HPDE6-E6E7 (cell line): Measurements from ENCODE around the gene OR52B6.
A peak's percentile ranks its signal among the peaks of the same experiment; 100 is the strongest.
"Not testable (repeated sequence)": the region's sequence is repeated elsewhere in the genome, so short reads cannot be mapped to it uniquely, and the experiment has no call there.

Experiments
- DNase-seq: peaks from one replicate; pipeline ENCODE4 v3.0.0; 2011; ENCODE audit warnings: missing footprints; ENCODE audit errors: extremely low spot score

OR52B6 gene

GRCh38 chr11:5596607-5597201, 16.0 kb downstream of the OR52B6 start, which contains the start of gene TRIM6:
Gene TRIM6, plus strand, starts transcription at chr11:5596637. Its CDS starts 261 bp downstream, at chr11:5596898.
- peak; percentile 15 for DNase-seq

- DNase-seq = no peak
Measured at GRCh38 chr11:5597953-5598352, 17.3 kb downstream of the OR52B6 start.

GRCh38 chr11:5600374-5600851, 19.7 kb downstream of the OR52B6 start:
- DNase-seq = peak; percentile 25

DNA sequence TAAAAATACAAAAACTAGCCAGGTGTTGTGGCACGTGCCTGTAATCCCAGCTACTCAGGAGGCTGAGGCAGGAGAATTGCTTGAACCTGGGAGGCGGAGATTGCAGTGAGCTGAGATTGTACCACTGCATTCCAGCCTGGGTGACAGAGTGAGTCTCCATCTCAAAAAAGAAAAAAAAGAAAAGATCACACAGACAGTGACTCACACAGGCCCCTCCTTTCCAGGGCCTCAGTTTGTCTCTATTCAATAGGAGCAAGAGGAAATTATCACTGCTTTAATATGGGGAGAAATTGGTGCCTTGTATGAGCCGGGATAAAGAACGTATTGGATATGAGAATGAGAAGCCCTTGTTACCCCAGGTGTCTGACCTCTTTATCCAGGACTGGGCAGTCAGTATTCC, 22.1 kb downstream of the OR52B6 start:
- not testable (repeated sequence) for DNase-seq

- no peak for DNase-seq
Measured at GRCh38 chr11:5603326-5603725, 22.6 kb downstream of the OR52B6 start.

DNA sequence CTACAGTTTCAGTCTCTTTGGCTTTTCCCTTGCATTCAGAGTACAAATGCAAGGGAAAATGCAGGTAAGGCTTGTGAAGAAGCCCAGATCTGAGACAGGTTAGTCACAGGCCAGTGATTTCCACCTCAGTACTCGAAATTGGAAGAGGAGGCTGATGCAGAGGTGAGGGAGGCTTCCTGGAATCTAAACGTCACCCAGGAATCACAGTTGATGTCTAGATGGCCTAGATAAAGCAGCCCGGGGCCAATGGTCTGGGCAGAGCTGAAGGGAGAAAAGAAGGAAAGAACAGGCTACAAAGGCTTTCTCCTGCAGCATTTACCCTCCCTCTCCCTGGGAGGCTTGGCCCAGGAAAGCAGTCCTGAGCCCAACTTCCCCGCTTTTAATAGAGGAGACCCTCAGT, 24.2 kb downstream of the OR52B6 start:
- DNase-seq = no peak

- DNase-seq = no peak
Measured at GRCh38 chr11:5605849-5606248, 25.2 kb downstream of the OR52B6 start.

DNA sequence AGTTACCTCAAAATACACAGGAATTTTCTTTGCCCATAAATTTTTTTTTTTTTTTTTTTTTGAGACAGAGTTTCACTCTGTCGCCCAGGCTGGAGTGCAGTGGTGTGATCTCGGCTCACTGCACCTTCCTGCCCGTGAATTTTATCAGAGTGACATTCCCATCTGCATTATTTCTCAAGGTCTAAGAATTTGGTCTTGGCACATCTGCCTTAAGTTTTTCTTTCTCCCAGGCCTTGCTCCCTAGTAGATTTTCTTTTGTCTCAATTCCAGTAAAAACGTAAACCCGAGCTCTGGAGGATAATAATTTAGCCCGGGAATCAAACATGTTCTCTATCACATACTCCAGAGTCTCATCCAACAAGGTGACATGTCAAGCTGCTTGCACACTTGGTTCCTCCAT, 28.1 kb downstream of the OR52B6 start:
- no peak for DNase-seq

- no peak for DNase-seq
Measured at GRCh38 chr11:5610446-5610845, 29.8 kb downstream of the OR52B6 start.

DNA sequence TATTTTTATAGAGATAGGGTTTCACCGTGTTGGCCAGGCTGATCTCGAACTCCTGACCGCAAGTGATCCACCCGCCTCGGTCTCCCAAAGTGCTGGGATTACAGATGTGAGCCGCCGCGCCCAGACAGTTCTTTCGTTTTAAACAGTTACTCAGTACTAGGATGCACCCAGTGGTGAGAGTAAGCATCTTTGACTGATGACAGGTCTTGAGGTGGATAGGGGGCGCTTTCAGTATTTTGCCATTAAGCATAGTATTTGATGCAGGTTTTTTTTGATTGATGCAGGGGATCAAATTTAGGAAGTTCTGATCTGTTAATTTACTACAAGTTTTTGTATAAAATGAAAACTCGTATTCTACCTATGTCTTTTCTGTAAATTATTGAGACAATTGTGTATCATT, 30.9 kb downstream of the OR52B6 start:
- DNase-seq = no peak

GRCh38 chr11:5618807-5619206, 38.1 kb downstream of the OR52B6 start:
- peak; percentile 42 for DNase-seq

DNA sequence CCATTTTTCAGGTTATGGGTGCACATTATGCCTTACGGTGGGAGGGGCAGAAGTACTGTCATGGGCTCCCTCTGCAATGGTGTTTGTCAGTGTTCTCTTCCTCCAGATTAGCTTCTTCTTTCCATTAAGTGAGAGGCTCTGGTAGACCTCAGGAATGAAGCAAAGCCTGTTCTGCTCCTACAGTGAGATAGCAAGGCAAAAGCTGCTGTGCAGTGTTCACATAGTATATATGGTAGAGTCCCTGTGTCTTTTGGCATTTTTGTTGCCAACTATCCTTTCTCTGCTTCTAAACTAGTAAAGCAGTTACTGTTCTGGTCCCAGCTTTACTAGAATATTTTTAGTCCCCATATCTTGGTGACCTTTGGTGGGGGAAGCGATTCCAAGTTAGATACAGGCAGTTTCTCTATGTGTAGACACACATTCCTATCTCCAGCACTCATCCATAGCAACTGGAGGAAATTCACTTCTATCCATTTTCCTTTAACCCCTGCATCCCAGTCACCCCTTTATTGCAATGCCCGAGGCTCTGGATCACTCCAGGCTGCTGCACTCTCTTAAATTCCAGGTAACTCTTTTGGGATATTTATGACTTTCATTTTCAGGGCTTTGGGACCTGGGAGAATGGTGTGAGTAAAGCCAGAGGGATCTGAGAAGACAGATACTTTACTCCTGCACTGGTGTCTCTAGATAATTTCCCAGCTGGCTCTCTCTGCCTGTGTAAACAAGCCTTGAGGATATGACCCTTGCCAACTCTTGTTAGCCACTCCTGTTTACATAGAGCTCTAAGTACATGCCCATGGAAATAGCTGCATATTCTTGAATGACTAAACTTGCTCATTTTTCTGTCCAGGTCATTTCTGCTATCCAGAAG, 40.2 kb downstream of the OR52B6 start:
- DNase-seq = peak; percentile 69

- no peak for DNase-seq
Measured at GRCh38 chr11:5621580-5621979, 40.9 kb downstream of the OR52B6 start.

GRCh38 chr11:5622802-5623201, 42.1 kb downstream of the OR52B6 start:
- no peak for DNase-seq

DNA sequence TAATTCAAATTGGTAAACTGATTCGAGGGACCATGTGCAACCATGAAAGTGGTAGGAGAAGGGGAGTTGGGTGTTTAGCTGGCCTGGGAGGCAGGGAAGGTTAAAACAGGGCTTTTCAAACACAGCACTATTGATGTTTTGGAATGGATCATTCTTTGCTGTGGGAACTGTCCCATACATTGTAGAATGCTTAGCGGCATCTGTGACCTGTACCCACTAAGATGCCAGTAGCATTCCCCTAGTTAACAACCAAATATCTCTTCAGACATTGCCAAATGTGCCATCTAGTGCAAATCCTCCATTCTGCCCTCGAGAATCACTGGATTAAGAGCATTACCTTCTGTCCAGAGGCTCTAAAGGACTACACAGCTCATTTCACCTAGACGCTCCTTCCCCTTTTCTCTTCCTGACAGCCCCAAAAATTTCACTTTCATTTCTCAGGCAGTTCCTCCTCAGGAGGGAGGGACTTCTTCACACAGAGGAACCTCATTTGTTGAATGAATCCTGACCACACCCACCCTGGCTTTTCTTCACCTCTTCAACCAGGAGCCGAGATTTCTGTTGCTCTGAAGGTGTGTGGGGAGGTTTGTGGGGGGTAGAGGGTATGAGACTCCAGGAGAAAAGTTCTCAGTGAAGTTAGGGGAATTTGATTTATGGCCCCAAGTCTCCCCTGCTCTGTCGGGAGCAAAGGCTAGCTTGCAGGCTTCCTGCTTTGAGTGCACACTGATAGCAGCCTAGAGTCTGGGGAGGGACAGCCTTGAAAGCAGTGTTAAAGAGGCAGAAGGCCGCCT, 44.0 kb downstream of the OR52B6 start, which contains the start of gene TRIM34:
TRIM34 (plus strand) TSS at position 513 of the 791 bp plus-strand sequence. CDS start 7,331 bp downstream, outside the sequence.
- DNase-seq = peak; percentile 88

DNA sequence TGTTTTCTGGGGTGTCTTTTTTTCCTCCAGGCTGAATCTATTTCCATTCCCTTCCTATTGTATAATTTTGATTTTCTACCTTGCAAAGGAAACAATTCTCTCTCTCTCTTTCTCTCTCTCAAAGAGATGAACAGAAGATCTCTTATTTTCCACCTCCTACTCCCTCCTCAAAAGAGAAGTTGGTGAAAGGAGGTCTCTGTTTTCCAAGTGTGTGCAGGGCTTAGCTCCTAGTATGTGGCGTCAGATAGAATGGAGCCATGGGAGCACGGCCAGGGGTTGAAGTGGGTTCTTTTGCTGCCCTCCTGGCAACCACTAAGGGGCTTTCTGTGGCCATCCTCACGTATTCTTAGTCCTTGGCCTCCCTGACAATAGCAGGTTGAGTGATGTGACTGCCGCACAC, 44.6 kb downstream of the OR52B6 start:
- DNase-seq = no peak

DNA sequence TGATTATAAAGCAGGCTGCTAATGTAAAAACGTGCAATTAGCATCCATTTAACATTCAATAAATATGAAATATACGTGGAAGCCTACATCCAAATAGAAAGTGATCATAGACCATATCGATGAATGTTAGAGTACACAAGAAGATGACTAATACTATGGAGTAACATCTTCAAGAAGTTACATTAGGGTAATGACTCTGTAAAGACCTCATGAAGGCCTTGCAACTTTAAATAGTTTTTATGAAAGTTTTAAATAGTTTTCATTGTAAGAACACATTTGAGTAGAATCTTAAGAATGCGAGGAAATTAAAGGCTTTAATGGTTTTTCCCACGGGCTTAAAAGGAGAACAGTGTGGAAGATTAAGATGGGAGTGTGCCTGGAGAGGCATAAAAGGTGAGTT, 45.5 kb downstream of the OR52B6 start:
- DNase-seq = peak; percentile 28

DNA sequence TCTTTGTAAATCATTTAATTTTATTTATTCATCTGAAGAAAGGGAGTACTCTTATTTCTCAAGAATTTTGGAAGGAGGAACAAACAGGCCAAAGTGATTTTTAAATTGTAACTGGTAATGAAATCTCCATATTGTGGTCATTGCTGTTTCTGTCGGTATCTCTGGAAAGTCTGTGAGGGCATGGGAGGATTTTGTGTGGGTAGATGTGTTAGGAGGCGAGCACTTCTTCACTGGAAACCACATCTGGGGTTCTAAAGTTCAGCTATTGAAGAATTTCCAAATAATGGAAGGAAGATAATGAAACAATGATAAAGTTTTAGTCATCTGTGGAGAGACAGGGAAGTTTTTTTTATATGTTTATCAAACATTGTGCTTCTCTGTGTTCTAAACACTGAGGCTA, 50.7 kb downstream of the OR52B6 start:
- no peak for DNase-seq
